ENCODE results near the gene LBH. TPM values are rescaled to one million over a fixed set of nuclear protein-coding genes. Genes with fewer than 3 reads are reported as not detected.

Gene LBH
- total RNA-seq, 1 donor from 2014 or later = 137 TPM

DNA sequence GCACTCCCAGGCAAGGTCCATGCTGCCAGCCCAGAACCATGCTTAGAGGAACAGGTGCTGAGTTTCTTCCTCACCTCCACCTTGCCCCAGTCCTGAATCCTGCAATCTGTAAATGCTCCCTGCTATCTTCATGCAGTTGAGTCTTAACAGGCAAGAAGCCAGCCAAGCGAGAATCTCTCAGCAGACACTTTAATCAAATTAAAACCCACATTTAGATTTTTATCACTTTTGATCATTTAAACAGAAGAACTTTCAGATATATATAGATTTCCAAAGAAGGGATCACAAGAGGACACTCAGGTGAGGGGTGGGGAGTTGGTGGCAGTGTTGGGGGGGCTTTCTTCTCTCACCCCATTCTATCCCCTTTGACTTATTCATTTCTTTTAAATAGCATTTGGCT lies 25.9 kb upstream of the LBH start:
- Mint-ChIP-seq H3K4me3 (ENCODE audit: unreplicated experiment) (no peak overlapping the region), H3K9me3 (ENCODE audit: unreplicated experiment) (no peaks in the 10 kb centered on the region), H3K4me1 (ENCODE audit: unreplicated experiment) (no peaks in the 10 kb centered on the region), H3K36me3 (ENCODE audit: low read depth, unreplicated experiment) (no peaks in the 10 kb centered on the region), H3K27ac (ENCODE audit: unreplicated experiment) (no peak overlapping the region), H3K27me3 (ENCODE audit: unreplicated experiment) (peaks cover 2% of the 10 kb centered on the region)
- DNase-seq (ENCODE audit: low spot score) = no peak
- TF ChIP-seq, protein P1, sequence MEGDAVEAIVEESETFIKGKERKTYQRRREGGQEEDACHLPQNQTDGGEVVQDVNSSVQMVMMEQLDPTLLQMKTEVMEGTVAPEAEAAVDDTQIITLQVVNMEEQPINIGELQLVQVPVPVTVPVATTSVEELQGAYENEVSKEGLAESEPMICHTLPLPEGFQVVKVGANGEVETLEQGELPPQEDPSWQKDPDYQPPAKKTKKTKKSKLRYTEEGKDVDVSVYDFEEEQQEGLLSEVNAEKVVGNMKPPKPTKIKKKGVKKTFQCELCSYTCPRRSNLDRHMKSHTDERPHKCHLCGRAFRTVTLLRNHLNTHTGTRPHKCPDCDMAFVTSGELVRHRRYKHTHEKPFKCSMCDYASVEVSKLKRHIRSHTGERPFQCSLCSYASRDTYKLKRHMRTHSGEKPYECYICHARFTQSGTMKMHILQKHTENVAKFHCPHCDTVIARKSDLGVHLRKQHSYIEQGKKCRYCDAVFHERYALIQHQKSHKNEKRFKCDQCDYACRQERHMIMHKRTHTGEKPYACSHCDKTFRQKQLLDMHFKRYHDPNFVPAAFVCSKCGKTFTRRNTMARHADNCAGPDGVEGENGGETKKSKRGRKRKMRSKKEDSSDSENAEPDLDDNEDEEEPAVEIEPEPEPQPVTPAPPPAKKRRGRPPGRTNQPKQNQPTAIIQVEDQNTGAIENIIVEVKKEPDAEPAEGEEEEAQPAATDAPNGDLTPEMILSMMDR (IDR thresholded peaks at IDR 0.05; ENCODE audit: unreplicated experiment) = no peak

DNA sequence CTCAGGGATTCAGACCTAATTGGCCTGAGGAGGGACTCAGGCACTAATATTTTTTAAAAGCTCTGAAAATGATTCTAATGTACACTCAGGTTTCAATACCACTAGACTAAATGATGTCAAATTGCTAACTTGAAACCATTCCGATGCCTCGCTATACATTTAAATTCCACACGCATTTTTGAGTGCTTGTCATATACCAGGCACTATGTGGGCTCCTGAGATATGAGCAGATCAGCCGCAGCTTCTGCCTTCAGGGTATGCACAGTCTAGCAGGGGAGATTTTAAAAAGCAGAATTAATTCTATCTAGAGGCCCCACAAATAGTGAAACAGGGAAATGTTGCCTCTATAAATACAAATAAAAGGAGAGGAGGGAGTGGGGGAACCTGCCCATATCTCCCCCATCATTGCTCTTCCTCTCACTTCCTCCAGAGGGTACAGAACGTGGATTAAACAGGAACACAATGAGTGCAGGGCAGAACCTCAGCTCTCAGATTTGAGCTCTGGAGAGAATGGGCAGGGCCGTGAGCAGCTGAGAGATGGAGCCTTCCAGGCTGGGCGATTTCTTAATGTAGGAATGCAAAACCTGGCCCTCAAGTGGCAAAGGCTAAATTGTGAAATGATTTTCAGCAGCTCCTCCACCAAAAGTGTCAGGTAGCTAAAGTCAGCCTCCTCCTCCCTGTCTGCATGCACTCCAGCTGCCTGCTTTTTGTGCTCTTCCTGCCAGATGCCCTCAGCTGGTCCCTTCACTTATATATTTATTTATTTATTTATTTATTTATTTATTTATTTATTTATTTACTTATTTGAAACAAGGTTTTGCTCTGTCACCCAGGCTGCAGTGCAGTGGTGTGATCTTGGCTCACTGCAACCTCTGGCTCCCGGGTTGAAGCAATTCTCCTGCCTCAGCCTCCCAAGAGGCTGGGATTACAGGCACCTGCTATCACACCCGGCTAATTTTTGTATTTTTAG lies 24.6 kb upstream of the LBH start:
- H3K27ac Mint-ChIP-seq (ENCODE audit: unreplicated experiment) = no peak overlapping the region
- no peaks in the 10 kb centered on the region for H3K4me1 Mint-ChIP-seq (ENCODE audit: unreplicated experiment)
- H3K27me3 Mint-ChIP-seq (ENCODE audit: unreplicated experiment) = peaks cover 2% of the 10 kb centered on the region
- TF ChIP-seq, protein P1 (IDR thresholded peaks at IDR 0.05; ENCODE audit: unreplicated experiment) = no peak
- no peak overlapping the region for H3K4me3 Mint-ChIP-seq (ENCODE audit: unreplicated experiment)
- no peaks in the 10 kb centered on the region for H3K36me3 Mint-ChIP-seq (ENCODE audit: low read depth, unreplicated experiment)
- H3K9me3 Mint-ChIP-seq (ENCODE audit: unreplicated experiment) = no peaks in the 10 kb centered on the region
- DNase-seq (ENCODE audit: low spot score) = no peak

GRCh38 chr2:30208453-30208852 lies 22.9 kb upstream of the LBH start:
- Mint-ChIP-seq H3K27me3 (ENCODE audit: unreplicated experiment) (peaks cover 2% of the 10 kb centered on the region), H3K36me3 (ENCODE audit: low read depth, unreplicated experiment) (no peaks in the 10 kb centered on the region), H3K4me3 (ENCODE audit: unreplicated experiment) (no peak overlapping the region), H3K27ac (ENCODE audit: unreplicated experiment) (no peak overlapping the region), H3K9me3 (ENCODE audit: unreplicated experiment) (no peaks in the 10 kb centered on the region), H3K4me1 (ENCODE audit: unreplicated experiment) (no peaks in the 10 kb centered on the region)
- TF ChIP-seq, protein P1 (IDR thresholded peaks at IDR 0.05; ENCODE audit: unreplicated experiment) = peak; percentile 84
- DNase-seq (ENCODE audit: low spot score) = peak; percentile 59

DNA sequence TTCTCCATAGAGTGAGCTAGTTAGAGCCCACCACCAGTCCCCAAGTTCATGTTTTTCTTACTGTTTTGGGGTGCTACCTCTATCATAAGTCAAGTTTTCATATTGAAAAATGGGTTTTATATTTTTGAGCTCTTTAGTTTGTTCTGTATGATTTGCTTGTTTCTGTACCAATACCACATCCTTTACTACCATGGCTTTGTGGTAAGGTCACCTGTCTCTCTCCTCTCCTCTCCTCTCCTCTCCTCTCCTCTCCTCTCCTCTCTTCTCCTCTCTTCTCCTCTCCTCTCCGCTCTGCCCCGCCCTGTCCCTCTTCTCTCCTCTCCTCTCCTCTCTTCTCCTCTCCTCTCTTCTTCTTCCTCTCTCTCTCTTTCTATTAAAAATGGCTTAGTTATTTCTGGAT lies 22.1 kb upstream of the LBH start:
- Mint-ChIP-seq H3K27me3 (ENCODE audit: unreplicated experiment) (peaks cover 2% of the 10 kb centered on the region), H3K4me1 (ENCODE audit: unreplicated experiment) (no peaks in the 10 kb centered on the region), H3K4me3 (ENCODE audit: unreplicated experiment) (no peak overlapping the region), H3K27ac (ENCODE audit: unreplicated experiment) (no peak overlapping the region), H3K36me3 (ENCODE audit: low read depth, unreplicated experiment) (no peaks in the 10 kb centered on the region), H3K9me3 (ENCODE audit: unreplicated experiment) (no peaks in the 10 kb centered on the region)
- no peak for DNase-seq (ENCODE audit: low spot score)
- TF ChIP-seq, protein P1 (IDR thresholded peaks at IDR 0.05; ENCODE audit: unreplicated experiment) = no peak

DNA sequence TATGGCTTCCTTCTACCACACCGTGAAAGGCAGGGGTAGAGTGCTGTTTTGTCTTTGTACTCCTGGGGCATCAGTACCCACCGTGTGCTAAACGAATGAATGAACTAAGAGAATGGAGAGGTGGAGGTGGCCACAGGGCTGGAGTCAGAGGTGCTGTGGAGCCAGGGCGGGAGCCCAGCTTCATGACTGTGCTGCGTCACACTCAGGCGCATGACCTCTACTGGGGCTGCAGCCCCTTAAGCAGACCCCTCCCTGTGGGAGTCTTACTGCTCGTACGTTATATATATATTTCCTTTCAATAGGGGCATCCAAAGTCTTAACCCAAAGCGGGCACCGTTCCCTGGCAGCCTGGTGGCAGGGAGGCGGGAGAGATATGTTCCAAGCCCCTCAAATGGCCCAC lies 18.0 kb upstream of the LBH start:
- no peak overlapping the region for H3K27ac Mint-ChIP-seq (ENCODE audit: unreplicated experiment)
- peaks cover 4% of the 10 kb centered on the region for H3K4me1 Mint-ChIP-seq (ENCODE audit: unreplicated experiment)
- H3K27me3 Mint-ChIP-seq (ENCODE audit: unreplicated experiment) = peaks cover 2% of the 10 kb centered on the region
- no peaks in the 10 kb centered on the region for H3K9me3 Mint-ChIP-seq (ENCODE audit: unreplicated experiment)
- TF ChIP-seq, protein P1 (IDR thresholded peaks at IDR 0.05; ENCODE audit: unreplicated experiment) = no peak
- no peak for DNase-seq (ENCODE audit: low spot score)
- H3K36me3 Mint-ChIP-seq (ENCODE audit: low read depth, unreplicated experiment) = no peaks in the 10 kb centered on the region
- H3K4me3 Mint-ChIP-seq (ENCODE audit: unreplicated experiment) = no peak overlapping the region
